NB4 (cell line): Measurements from ENCODE around the gene LCA5.
"Not testable (repeated sequence)": the region's sequence is repeated elsewhere in the genome, so short reads cannot be mapped to it uniquely, and the experiment has no call there.

Experiments used
- DNase-seq: peaks from one replicate; pipeline ENCODE4 v3.0.0; 2010; ENCODE audit warnings: low read depth
- H3K4me3 ChIP-seq: one replicate; pipeline ENCODE4 v1.5.1; 2011; ENCODE audit warnings: mild to moderate bottlenecking, low read depth, low read length, moderate library complexity
- CTCF ChIP-seq: IDR thresholded peaks from one replicate; pipeline ENCODE4 v1.5.1; 2012; ENCODE audit warnings: low read depth, low read length
- MAX ChIP-seq: IDR thresholded peaks from 2 replicates; pipeline ENCODE4 v1.6.1; 2011; ENCODE audit warnings: low read depth, low read length
- MYC ChIP-seq: IDR thresholded peaks from 2 replicates; pipeline ENCODE4 v1.6.1; 2011; ENCODE audit warnings: low read depth, low read length
- POLR2A ChIP-seq: IDR thresholded peaks from 2 replicates; pipeline ENCODE4 v1.6.1; 2011; ENCODE audit warnings: mild to moderate bottlenecking; ENCODE audit not compliant: insufficient read length; ENCODE audit errors: extremely low read depth

The LCA5 gene

DNA sequence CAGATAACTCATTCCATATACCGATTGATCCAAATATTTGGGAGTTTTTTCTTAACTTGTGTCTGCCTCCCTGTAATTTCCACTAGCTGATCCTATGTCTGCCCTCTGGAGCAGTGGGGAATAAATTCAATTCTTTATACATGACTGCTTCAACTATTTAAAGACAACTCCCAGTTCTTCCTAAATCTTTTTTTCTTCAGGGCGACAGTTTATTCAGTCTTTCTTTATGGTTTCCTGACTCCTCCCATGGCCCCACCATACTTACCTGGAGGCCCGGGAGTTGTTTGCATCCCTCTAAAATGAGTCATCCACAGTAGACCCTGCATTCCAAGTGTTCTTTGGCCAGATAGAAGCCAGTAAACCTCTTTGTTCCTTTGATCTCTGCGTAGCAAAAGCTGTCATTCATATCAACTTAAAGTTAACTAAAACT lies 73.6 kb downstream of the LCA5 start:
- no peak overlapping the region for H3K4me3 ChIP-seq
- no peak for TF ChIP-seq CTCF
- no peak for TF ChIP-seq MAX
- no peak for TF ChIP-seq POLR2A
- no peak for TF ChIP-seq MYC
- no peak for DNase-seq

DNA sequence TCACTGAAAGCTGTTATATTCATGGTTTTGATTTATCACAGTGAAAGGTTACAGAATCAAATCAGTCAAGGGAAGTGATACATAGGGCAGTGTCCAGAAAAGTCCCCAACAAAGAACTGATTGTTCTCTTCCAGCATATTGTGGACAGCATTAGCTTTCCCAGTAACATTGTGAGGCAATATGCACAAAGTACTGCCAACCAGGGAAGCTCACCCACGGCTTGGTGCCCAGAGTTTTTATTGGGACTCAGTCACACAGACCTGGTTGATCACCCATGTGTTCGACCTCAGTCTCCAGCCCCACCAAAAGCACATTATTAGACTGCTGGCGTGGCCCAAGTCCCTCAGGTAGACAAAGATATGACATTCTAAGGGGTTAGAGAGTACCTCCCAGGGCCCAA lies 76.0 kb downstream of the LCA5 start:
- DNase-seq: no peak
- H3K4me3 ChIP-seq: no peak overlapping the region
- TF ChIP-seq MYC (no peak), CTCF (no peak), MAX (no peak), POLR2A (no peak)

GRCh38 chr6:79455446-79455845 lies 81.8 kb downstream of the LCA5 start:
- TF ChIP-seq MYC: no peak
- no peak for TF ChIP-seq CTCF

DNA sequence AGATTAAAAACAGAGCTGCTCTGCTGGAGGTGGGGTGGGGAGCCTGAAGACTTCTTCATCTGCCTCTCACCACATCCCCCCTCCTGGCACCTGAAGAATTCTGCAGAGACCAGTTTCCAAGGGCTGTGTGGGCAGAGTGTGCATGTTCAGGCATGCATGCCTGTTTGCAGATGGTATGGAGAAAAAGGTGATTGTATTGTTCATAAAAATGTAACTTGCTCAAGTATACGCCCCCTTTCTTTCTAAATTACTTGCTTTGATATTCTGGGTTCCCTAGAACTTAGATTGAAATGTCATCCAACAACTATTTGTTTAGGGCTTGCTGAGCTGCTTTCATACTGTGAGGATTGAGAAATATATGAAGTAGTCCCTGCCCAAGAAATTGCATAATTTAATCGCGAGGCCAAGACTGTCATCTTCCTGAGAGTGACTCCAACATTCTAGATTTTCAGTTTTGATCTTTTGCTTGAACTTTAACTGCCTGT lies 83.6 kb downstream of the LCA5 start:
- H3K4me3 ChIP-seq: no peak overlapping the region
- TF ChIP-seq MAX (no peak), MYC (no peak), CTCF (no peak), POLR2A (no peak)
- peak; percentile 27 for DNase-seq

More at GRCh38 chr6:79455446-79455845, 81.8 kb downstream of the LCA5 start:
- DNase-seq: no peak
- no peak overlapping the region for H3K4me3 ChIP-seq

DNA sequence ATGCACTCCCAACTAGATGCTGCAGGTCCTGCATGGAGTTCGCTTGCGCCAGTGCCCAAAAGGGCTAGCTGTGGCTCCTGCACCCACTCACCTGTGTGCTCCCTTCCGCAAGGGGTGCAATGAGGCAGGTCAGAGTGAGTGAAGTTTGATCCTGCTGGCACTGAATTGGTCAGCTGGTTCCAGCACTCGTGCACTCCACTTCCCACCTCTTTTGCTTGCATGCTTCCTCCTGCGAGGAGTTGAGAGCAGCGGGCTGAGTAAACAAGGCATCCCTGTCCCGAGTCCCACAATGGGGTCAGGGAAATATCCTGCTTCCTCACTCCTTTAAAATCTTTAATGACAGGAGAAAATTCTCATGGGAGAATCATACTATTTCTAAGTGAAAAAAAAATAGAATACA lies 86.2 kb downstream of the LCA5 start:
- TF ChIP-seq POLR2A (no peak), MYC (no peak)

GRCh38 chr6:79446006-79446405 lies 91.2 kb downstream of the LCA5 start:
- DNase-seq: no peak
- H3K4me3 ChIP-seq: no peak overlapping the region
- TF ChIP-seq MAX (no peak), CTCF (no peak), MYC (no peak), POLR2A (no peak)

More for the DNA sequence above, 86.2 kb downstream of the LCA5 start:
- H3K4me3 ChIP-seq: no peak overlapping the region
- no peak for DNase-seq

GRCh38 chr6:79443876-79444275 lies 93.4 kb downstream of the LCA5 start:
- H3K4me3 ChIP-seq, DNase-seq: not testable (repeated sequence)
